Left lung (tissue), 10 donors: ENCODE data around the gene NFASC. TPM values are rescaled to one million over a fixed set of nuclear protein-coding genes. Genes with fewer than 3 reads are reported as not detected.

ENCODE experiments used
- ATAC-seq: fragments of 200-7000 bp; cut with Tn5 transposase; one replicate; pipeline ENCODE4 v1.9.1; 2020; ENCODE audit warnings: moderate library complexity
- DNase-seq, 4 donors: peaks; one replicate each; pipeline ENCODE4 v3.0.0-alpha.2; 2013 to 2020
- H3K27ac ChIP-seq, 2 donors: fragments of 200-600 bp; sonication (generic) in 1 of 2; one replicate each; pipeline versions ENCODE4 v1.5.0 to v1.8.0; 2020 to 2021
- H3K27me3 ChIP-seq, 2 donors: fragments of 200-600 bp; sonication (generic) in 1 of 2; one replicate each; pipeline versions ENCODE4 v1.5.0 to v1.8.0; 2020 to 2021
- H3K36me3 ChIP-seq, 2 donors: fragments of 200-600 bp; sonication (generic) in 1 of 2; one replicate each; pipeline versions ENCODE4 v1.5.0 to v1.8.0; 2020 to 2021
- H3K4me1 ChIP-seq, 2 donors: fragments of 200-600 bp; one replicate each; pipeline ENCODE4 v1.8.0; 2021
- H3K4me3 ChIP-seq, 2 donors: fragments of 200-600 bp; sonication (generic) in 1 of 2; one replicate each; pipeline versions ENCODE4 v1.5.0 to v1.8.0; 2020 to 2021; ENCODE audit warnings: mild to moderate bottlenecking in 1 of 2
- H3K9me3 ChIP-seq, 2 donors: fragments of 200-600 bp; sonication (generic) in 1 of 2; one replicate each; pipeline versions ENCODE4 v1.5.0 to v1.8.0; 2020 to 2021
- intact Hi-C, 2 donors: fragments of 100-400 bp; cut with DNase I; formaldehyde crosslinking; loops; one replicate each; pipeline versions ENCODE4 v1.11.2 to v1.14.2; 2022
- polyA plus RNA-seq, 6 donors: library from polyadenylated mRNA; unstranded; fragments of 120-200 nt; gene quantifications; one replicate each; pipeline ENCODE4 v1.2.1, GENCODE V29; 2013; ENCODE audit not compliant: insufficient read length in 6 of 6
- total RNA-seq, 2 donors: library from RNA; stranded (reverse); fragmentation: NEBNext Ultra II Directional; extraction: Animal tissue kit (Norgen Biotek cat#: 25700); gene quantifications; one replicate each; pipeline ENCODE4 v1.2.1, GENCODE V29; 2021
- TF ChIP-seq, protein P1 (sequence below), 2 donors: fragments of 200-600 bp; sonication (generic) in 1 of 2; IDR thresholded peaks; one replicate each; pipeline versions ENCODE4 v1.5.0 to v1.8.0; 2021; ENCODE audit warnings: antibody characterized with exemption in 2 of 2
- donor health status: DM: no; HTN: yes; CAD: no.
- donor health status: DM: no; HTN: no; CAD: no.

NFASC gene
- total and polyA plus RNA-seq, 8 donors = 1.2 to 11.5 (median 2.0) TPM

DNA sequence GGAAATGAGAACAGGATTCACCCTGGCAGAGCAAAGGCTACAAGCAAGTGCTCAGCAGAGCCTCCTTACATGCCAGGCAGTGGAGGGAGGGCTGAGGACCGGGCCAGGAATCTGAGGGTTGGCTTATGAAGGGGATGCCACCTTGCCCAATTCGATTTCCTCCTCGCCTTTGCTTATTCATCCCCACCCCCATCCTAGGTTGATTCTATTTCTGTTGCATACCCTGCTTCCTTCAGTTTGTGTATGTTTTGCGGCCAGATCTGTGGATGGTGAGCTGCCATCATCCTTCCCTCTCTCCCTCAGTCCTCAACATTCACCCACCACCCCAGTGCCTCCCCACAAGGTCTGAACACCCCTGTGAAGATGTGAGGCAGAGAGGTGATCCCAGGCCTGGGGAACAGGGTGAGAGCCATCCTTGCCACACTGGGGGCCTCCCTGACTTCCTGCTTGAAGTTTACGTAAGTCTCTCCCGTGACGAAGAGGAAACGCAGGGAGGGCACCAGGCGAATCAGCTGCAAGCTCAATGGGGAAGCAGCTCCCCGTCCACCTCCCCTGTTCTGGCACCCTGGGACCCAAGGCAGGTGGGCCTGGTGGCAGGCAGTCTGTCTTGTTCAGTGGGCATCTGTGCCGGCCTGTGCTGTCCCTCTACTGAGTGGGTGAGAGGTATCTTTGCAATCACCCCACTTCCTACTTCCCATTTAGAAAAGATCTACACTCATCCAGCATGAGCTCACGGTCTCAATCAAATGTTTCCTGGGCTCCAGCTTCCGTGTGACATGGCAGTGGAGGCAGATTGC, 121.7 kb downstream of the NFASC start:
- Histone ChIP-seq H3K4me3 (no peak overlapping the region), H3K27me3 (peaks cover 0 to 10% of the 10 kb centered on the region in 2 donors), H3K36me3 (no peaks in the 10 kb centered on the region), H3K27ac (peak overlapping the region in 1 of 2 donors; percentile 88), H3K9me3 (no peaks in the 10 kb centered on the region), H3K4me1 (peaks cover 0 to 26% of the 10 kb centered on the region in 2 donors)
- DNase-seq (peak in 2 of 4 donors; percentile 69 to 87), ATAC-seq (peak; percentile 16)
- intact Hi-C loops = no loop called here
- TF ChIP-seq, protein P1, sequence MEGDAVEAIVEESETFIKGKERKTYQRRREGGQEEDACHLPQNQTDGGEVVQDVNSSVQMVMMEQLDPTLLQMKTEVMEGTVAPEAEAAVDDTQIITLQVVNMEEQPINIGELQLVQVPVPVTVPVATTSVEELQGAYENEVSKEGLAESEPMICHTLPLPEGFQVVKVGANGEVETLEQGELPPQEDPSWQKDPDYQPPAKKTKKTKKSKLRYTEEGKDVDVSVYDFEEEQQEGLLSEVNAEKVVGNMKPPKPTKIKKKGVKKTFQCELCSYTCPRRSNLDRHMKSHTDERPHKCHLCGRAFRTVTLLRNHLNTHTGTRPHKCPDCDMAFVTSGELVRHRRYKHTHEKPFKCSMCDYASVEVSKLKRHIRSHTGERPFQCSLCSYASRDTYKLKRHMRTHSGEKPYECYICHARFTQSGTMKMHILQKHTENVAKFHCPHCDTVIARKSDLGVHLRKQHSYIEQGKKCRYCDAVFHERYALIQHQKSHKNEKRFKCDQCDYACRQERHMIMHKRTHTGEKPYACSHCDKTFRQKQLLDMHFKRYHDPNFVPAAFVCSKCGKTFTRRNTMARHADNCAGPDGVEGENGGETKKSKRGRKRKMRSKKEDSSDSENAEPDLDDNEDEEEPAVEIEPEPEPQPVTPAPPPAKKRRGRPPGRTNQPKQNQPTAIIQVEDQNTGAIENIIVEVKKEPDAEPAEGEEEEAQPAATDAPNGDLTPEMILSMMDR (IDR thresholded peaks at IDR 0.05) = no peak

DNA sequence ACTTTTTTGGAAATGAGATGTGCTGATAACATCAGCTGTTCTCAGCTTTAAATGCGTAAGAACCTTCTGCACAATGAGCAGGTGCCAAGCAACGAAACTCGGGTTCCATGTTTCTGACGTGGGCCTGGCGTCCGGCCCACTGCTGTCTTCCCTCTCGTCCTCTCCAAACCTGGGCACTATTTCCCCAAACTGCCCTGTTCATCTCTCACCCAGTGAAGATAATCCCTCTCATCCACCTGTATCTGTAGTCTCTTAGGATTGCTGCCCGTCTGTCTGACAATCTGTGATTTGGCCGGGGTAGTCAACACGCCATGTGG, 122.3 kb downstream of the NFASC start:
- Histone ChIP-seq H3K36me3 (no peaks in the 10 kb centered on the region), H3K9me3 (no peaks in the 10 kb centered on the region), H3K4me1 (peaks cover 0 to 26% of the 10 kb centered on the region in 2 donors), H3K4me3 (no peak overlapping the region), H3K27ac (peak overlapping the region in 1 of 2 donors; percentile 88), H3K27me3 (peaks cover 0 to 10% of the 10 kb centered on the region in 2 donors)
- no peak for ATAC-seq
- TF ChIP-seq, protein P1 (IDR thresholded peaks at IDR 0.05) = no peak
- peak in 1 of 4 donors; percentile 18 for DNase-seq
- intact Hi-C loops = no loop called here

DNA sequence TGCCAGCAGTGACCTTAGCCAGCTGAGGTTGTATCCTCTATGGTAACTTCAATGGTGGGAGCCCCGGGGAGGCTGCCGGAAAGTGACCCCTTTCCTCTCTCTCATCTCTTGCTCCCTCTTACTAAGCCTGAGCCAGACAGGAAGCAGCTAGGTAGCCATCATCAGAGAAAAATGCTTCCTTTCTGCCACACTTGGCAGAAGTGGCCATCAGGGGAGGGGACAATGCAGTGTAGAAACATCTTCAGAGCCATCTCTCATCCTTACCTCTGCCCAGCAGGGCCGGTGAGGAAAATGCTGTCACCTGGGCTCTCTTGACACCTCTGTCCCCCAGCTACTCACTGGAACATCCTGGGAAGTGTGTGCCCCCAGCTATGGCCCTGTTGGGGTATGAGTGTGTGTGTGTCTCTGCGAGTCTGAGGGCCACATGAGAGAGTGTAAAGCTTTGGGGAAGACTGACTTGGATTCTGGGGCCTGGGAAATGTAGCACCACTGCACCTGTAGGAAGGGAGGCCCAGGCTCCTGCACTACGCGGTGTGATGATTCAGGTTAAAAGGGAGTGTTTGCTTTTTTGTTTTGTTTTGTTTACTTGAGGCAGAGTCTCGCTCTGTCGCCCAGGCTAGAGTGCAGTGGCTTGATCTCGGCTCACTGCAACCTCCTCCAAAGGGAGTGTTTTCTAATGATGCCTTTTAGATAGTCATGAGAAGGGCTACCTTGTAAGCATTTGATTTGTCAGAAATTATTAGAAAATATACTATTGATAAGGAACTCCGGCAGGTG, 123.6 kb downstream of the NFASC start:
- Histone ChIP-seq H3K27ac (no peak overlapping the region), H3K4me3 (no peak overlapping the region), H3K36me3 (no peaks in the 10 kb centered on the region), H3K9me3 (no peaks in the 10 kb centered on the region), H3K4me1 (peaks cover 0 to 26% of the 10 kb centered on the region in 2 donors), H3K27me3 (peaks cover 0 to 8% of the 10 kb centered on the region in 2 donors)
- TF ChIP-seq, protein P1 (IDR thresholded peaks at IDR 0.05) = no peak
- intact Hi-C loops = no loop called here
- peak in 1 of 4 donors; percentile 17 for DNase-seq
- ATAC-seq = no peak

DNA sequence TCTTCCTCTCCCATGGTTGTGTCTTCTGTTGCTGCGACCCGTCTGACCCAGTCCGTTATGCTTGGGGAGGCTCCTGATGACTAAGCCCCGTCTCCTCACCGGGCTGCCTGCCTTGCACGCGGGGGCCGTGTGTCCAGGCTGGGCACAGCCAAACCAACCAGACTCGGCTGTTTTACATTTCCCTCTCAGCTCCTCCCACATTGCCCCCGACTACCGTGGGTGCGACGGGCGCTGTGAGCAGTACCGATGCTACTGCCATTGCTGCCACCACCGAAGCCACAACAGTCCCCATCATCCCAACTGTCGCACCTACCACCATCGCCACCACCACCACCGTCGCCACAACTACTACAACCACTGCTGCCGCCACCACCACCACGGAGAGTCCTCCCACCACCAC, 126.3 kb downstream of the NFASC start:
- Histone ChIP-seq H3K9me3 (no peaks in the 10 kb centered on the region), H3K27me3 (peaks cover 0 to 4% of the 10 kb centered on the region in 2 donors), H3K27ac (no peak overlapping the region), H3K4me1 (peaks cover 0 to 20% of the 10 kb centered on the region in 2 donors), H3K4me3 (no peak overlapping the region), H3K36me3 (no peaks in the 10 kb centered on the region)
- ATAC-seq = no peak
- TF ChIP-seq, protein P1 (IDR thresholded peaks at IDR 0.05) = no peak
- DNase-seq = peak in 1 of 4 donors; percentile 66
- intact Hi-C loops = no loop called here
